MCF 10A (cell line): ENCODE data around the gene ARHGAP22. TPM values are rescaled to one million over a fixed set of nuclear protein-coding genes. Genes with fewer than 3 reads are reported as not detected.

Experiments
- BruUV-seq: library from RNA; stranded (reverse); fragments of 400-500 nt; replicated peaks from 2 replicates; lab custom pipeline; 2021; lab: Mats Ljungman, UMichigan
- CTCF ChIA-PET: fragments of 300-600 bp; sonication (Branson Sonifier 250); formaldehyde crosslinking; extraction: SDS; loops from one replicate; lab custom pipeline; 2021; ENCODE audit warnings: antibody characterized with exemption, inconsistent platforms; lab: Yijun Ruan, JAX
- POLR2A ChIA-PET: fragments of 300-600, 350-650 bp; sonication (Branson Sonifier 250); formaldehyde crosslinking; extraction: SDS; loops from one replicate; lab custom pipeline; 2020; ENCODE audit warnings: antibody characterized with exemption, inconsistent platforms; lab: Yijun Ruan, JAX
- DNase-seq: peaks from one replicate; pipeline ENCODE4 v3.0.0-alpha.2; 2018; ENCODE audit not compliant: unreplicated experiment
- H3K27ac Mint-ChIP-seq: one replicate; pipeline ENCODE4 v1.8.0; 2022; ENCODE audit warnings: mild to moderate bottlenecking, low read depth, mixed read lengths; ENCODE audit not compliant: unreplicated experiment
- H3K27me3 Mint-ChIP-seq: one replicate; pipeline ENCODE4 v1.8.0; 2022; ENCODE audit warnings: mixed read lengths; ENCODE audit not compliant: insufficient read depth, unreplicated experiment
- H3K36me3 Mint-ChIP-seq: one replicate; pipeline ENCODE4 v1.8.0; 2022; ENCODE audit warnings: mild to moderate bottlenecking, moderate library complexity, mixed read lengths; ENCODE audit not compliant: insufficient read depth, unreplicated experiment
- H3K4me1 Mint-ChIP-seq: one replicate; pipeline ENCODE4 v1.8.0; 2022; ENCODE audit warnings: mixed read lengths; ENCODE audit not compliant: insufficient read depth, unreplicated experiment
- H3K4me3 Mint-ChIP-seq: one replicate; pipeline ENCODE4 v1.8.0; 2022; ENCODE audit warnings: mild to moderate bottlenecking, moderate library complexity, mixed read lengths; ENCODE audit not compliant: unreplicated experiment
- H3K9me3 Mint-ChIP-seq: one replicate; pipeline ENCODE4 v1.8.0; 2022; ENCODE audit warnings: mixed read lengths; ENCODE audit not compliant: unreplicated experiment
- intact Hi-C: fragments of 100-400 bp; cut with micrococcal nuclease; formaldehyde crosslinking; loops from 2 replicates; pipeline ENCODE4 v1.14.1; 2022
- total RNA-seq: library from RNA; stranded (reverse); gene quantifications from 2 replicates; pipeline ENCODE4 v1.2.3, GENCODE V29; 2022
- TF ChIP-seq, protein P1 (sequence below): fragments of 200-600 bp; IDR thresholded peaks from one replicate; pipeline ENCODE4 v1.8.0; 2022; ENCODE audit warnings: antibody characterized with exemption, mild to moderate bottlenecking; ENCODE audit not compliant: unreplicated experiment

Gene ARHGAP22
- total RNA-seq, 1 experiment from 2014 or later, result 6.3 TPM

DNA sequence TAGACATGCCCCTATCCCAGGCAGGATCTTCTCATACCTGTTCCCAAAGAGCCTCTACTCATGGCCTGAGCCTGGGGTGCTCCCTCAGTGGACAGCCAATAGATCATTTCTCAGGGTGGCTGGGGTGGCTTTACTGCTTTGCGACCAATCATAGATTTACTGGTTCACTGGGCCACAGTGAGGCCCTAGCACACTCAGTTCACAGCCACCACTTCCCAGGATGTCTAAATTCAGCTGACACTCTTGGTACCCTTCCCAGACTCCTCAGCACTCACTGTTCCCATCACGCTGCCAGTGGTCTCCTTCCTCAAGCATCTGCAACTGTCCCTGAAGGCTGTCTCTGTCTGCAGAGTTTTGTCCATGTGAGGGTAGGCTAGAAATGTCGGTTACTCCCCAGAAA, 50.6 kb downstream of the ARHGAP22 start:
- H3K4me1 Mint-ChIP-seq, result no peaks in the 10 kb centered on the region
- BruUV-seq, result no TSS peak
- no peaks in the 10 kb centered on the region for H3K9me3 Mint-ChIP-seq
- H3K27me3 Mint-ChIP-seq, result no peaks in the 10 kb centered on the region
- no peaks in the 10 kb centered on the region for H3K36me3 Mint-ChIP-seq
- DNase-seq, result no peak
- no peak overlapping the region for H3K4me3 Mint-ChIP-seq
- H3K27ac Mint-ChIP-seq, result no peak overlapping the region
- intact Hi-C loops, result loop anchor here (5.0 kb wide), 1 partner anchor 963 kb away; no protein-coding TSS in a partner anchor
- TF ChIP-seq, protein P1, sequence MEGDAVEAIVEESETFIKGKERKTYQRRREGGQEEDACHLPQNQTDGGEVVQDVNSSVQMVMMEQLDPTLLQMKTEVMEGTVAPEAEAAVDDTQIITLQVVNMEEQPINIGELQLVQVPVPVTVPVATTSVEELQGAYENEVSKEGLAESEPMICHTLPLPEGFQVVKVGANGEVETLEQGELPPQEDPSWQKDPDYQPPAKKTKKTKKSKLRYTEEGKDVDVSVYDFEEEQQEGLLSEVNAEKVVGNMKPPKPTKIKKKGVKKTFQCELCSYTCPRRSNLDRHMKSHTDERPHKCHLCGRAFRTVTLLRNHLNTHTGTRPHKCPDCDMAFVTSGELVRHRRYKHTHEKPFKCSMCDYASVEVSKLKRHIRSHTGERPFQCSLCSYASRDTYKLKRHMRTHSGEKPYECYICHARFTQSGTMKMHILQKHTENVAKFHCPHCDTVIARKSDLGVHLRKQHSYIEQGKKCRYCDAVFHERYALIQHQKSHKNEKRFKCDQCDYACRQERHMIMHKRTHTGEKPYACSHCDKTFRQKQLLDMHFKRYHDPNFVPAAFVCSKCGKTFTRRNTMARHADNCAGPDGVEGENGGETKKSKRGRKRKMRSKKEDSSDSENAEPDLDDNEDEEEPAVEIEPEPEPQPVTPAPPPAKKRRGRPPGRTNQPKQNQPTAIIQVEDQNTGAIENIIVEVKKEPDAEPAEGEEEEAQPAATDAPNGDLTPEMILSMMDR, result no peak
- POLR2A ChIA-PET, result interaction anchor here (1.0 kb wide), 1 partner anchor 101 kb away, joined by 3 read pairs; no protein-coding TSS in a partner anchor
- CTCF ChIA-PET, result interaction anchor here (0.6 to 20.0 kb wide), 5 partner anchors 23 to 254 kb away, joined by 3 to 428 read pairs (median 4); no protein-coding TSS in a partner anchor

DNA sequence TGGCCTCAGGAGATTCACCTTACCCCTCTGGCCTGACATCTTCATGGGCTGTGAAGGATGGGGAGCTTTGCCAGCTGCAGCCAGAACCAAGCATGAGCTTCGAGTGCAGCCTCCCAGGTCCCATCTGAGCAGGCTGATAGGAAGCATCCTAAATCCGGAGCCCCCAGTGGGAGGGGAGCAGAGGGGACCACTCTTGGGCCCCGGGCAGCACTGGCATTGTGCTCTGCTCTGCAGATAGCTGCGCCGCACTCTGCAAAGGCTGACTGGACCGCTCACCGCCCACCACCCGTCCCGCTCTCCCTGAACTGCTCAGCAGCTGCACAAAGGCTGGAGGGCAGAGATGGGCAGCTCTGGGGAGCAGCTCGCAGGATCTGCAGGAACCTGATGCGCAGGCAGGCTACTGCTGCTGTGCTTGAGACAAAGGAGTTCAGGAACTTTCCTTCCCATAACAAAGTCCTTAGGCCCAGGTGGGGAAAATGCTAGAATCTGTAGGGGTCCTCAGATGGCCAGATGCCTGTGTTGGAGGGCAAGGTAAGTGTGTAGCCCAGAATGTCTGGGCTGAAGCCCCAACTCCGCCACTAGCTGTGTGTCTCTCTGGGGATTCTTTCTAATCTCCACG, 51.8 kb downstream of the ARHGAP22 start:
- H3K9me3 Mint-ChIP-seq, result no peaks in the 10 kb centered on the region
- POLR2A ChIA-PET, result interaction anchor here (2.1 kb wide), 1 partner anchor 103 kb away, joined by 9 read pairs; no protein-coding TSS in a partner anchor
- TF ChIP-seq, protein P1, result no peak
- DNase-seq, result no peak
- H3K4me3 Mint-ChIP-seq, result no peak overlapping the region
- BruUV-seq, result no TSS peak
- CTCF ChIA-PET, result interaction anchor here (0.6 to 20.0 kb wide), 31 partner anchors 9 to 1046 kb away, joined by 3 to 428 read pairs (median 3); no protein-coding TSS in a partner anchor
- no peak overlapping the region for H3K27ac Mint-ChIP-seq
- H3K27me3 Mint-ChIP-seq, result no peaks in the 10 kb centered on the region
- intact Hi-C loops, result loop anchor here (1.0 to 5.0 kb wide), 4 partner anchors 52 to 964 kb away; partner anchors contain the start of gene ARHGAP22
- H3K4me1 Mint-ChIP-seq, result no peaks in the 10 kb centered on the region
- H3K36me3 Mint-ChIP-seq, result no peaks in the 10 kb centered on the region

DNA sequence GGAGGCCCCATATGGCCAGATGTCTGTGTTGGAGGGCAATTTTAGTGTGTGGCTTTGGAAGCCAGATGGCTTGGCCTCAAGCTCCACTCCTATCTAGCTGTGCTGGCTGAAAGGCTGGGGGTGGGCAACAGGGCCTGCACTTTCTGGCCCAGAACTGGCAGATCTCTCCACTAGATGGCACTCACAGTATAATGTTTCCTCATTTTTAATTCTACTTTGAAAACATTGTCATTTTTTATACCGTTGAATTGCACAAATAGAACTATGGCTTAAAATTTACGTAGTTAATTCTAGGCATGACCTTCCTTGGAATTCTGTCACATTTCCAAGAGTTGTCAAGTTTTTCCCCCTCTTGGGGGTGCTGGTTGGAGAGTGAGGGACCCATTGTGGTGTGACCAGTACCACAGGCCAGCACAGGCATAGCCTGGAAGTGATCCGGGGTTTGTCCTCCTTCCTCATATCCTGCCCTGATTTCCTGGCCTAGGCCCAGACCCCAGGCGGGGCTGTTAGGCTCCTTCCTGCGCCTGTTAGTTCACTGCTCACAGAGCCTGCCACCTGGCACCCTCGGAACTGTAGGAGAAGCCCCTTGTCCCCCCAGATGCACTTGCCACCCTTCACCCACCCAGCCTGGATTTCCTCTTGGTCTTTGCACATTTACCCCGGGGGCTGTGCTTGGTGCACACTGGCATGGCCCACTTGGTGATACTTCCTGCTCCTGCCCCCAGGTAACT, 52.8 kb downstream of the ARHGAP22 start:
- Mint-ChIP-seq H3K36me3 (no peaks in the 10 kb centered on the region), H3K27me3 (no peaks in the 10 kb centered on the region), H3K27ac (no peak overlapping the region), H3K4me1 (no peaks in the 10 kb centered on the region), H3K9me3 (no peaks in the 10 kb centered on the region), H3K4me3 (no peak overlapping the region)
- BruUV-seq, result no TSS peak
- intact Hi-C loops, result loop anchor here (1.0 to 5.0 kb wide), 4 partner anchors 53 to 965 kb away; partner anchors contain the start of gene ARHGAP22
- TF ChIP-seq, protein P1, result peak; percentile 70
- POLR2A ChIA-PET, result interaction anchor here (2.1 kb wide), 1 partner anchor 104 kb away, joined by 9 read pairs; no protein-coding TSS in a partner anchor
- DNase-seq, result peak; percentile 53
- CTCF ChIA-PET, result interaction anchor here (0.6 to 20.0 kb wide), 37 partner anchors 8 to 1047 kb away, joined by 3 to 428 read pairs (median 4); partner anchors contain the start of gene WDFY4

GRCh38 chr10:48550977-48551376, 53.9 kb downstream of the ARHGAP22 start:
- ChIA-PET POLR2A (no interaction called here), CTCF (interaction anchor here (0.6 to 20.0 kb wide), 20 partner anchors 8 to 962 kb away, joined by 3 to 428 read pairs (median 4); partner anchors contain the start of gene WDFY4)
- TF ChIP-seq, protein P1, result no peak
- Mint-ChIP-seq H3K27me3 (no peaks in the 10 kb centered on the region), H3K4me1 (no peaks in the 10 kb centered on the region), H3K4me3 (no peak overlapping the region), H3K27ac (no peak overlapping the region), H3K9me3 (no peaks in the 10 kb centered on the region), H3K36me3 (no peaks in the 10 kb centered on the region)
- DNase-seq, result no peak
- BruUV-seq, result no TSS peak
- intact Hi-C loops, result loop anchor here (5.0 kb wide), 1 partner anchor 966 kb away; no protein-coding TSS in a partner anchor
